Esophagus (tissue), 2 donors: Measurements from ENCODE around the gene SYNJ1. TPM values are rescaled to one million over a fixed set of nuclear protein-coding genes. Genes with fewer than 3 reads are reported as not detected.
A peak's percentile ranks its signal among the peaks of the same experiment; 100 is the strongest.
"Not testable (repeated sequence)": the region's sequence is repeated elsewhere in the genome, so short reads cannot be mapped to it uniquely, and the experiment has no call there.

Experiments used
- H3K27ac ChIP-seq, 2 donors: one replicate each; pipeline ENCODE4 v1.5.1; 2013; ENCODE audit warnings: low read depth in 2 of 2, mild to moderate bottlenecking in 2 of 2, inconsistent platforms in 1 of 2, low read length in 1 of 2, moderate library complexity in 1 of 2
- H3K27me3 ChIP-seq, 2 donors: one replicate each; pipeline ENCODE4 v1.6.1; 2013; ENCODE audit warnings: low read length in 2 of 2, control low read depth in 1 of 2, mild to moderate bottlenecking in 1 of 2; ENCODE audit not compliant: insufficient read depth in 2 of 2, control insufficient read depth in 1 of 2
- H3K36me3 ChIP-seq, 2 donors: one replicate each; pipeline ENCODE4 v1.6.1; 2013; ENCODE audit warnings: low read length in 1 of 2; ENCODE audit not compliant: control insufficient read depth in 2 of 2, insufficient read depth in 2 of 2
- H3K4me1 ChIP-seq, 2 donors: one replicate each; pipeline ENCODE4 v1.6.1; 2013; ENCODE audit warnings: low read length in 1 of 2; ENCODE audit not compliant: control insufficient read depth in 2 of 2, insufficient read depth in 2 of 2
- H3K4me3 ChIP-seq, 2 donors: one replicate each; pipeline ENCODE4 v1.5.1; 2013; ENCODE audit warnings: low read length in 2 of 2, mild to moderate bottlenecking in 2 of 2, low read depth in 1 of 2, moderate library complexity in 1 of 2
- H3K9me3 ChIP-seq, 2 donors: one replicate each; pipeline ENCODE4 v1.6.1; 2013; ENCODE audit warnings: mild to moderate bottlenecking in 2 of 2, low read depth in 1 of 2, low read length in 1 of 2, moderate library complexity in 1 of 2; ENCODE audit not compliant: control insufficient read depth in 2 of 2, insufficient read depth in 1 of 2
- WGBS, 2 donors: extraction: QIAGEN DNeasy Blood & Tissue Kit; methylation state at CpG; one replicate each; pipeline ENCODE4 v1.1.7; 2013; 5-methylcytosine and 5-hydroxymethylcytosine counted together
- polyA plus RNA-seq, 2 donors: library from polyadenylated mRNA; stranded (reverse); fragments of 200-250 nt; gene quantifications; one replicate each; pipeline ENCODE4 v1.2.3, GENCODE V29; 2013
- donor health status: healthy with polysubstance abuse.
- donor health status: Bipolar disorder and iron deficiency.

The SYNJ1 gene
- polyA plus RNA-seq, 2 donors, result 2.3 to 3.8 TPM

DNA sequence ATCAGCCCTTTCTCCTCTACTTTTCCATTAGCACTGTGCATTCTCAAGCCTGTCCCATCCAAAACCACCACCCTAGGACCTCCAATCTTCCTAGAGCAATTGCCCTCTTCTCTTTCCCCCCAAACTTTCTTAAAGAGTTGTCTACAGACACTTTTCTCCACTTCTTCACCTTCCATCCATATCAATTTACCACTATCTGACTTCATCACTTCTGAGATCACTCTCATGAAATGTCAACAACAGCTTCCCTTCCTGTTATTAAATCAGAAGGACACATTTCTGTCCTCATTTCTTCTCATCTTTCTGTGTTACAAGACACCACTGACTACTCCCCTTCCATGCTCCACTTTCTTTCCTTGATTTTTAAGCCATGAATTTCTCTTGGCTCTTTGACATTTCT is 79.6 kb downstream of the SYNJ1 start:
- H3K27me3 ChIP-seq, result no peaks in the 10 kb centered on the region
- no peak overlapping the region for H3K27ac ChIP-seq
- peaks cover 0 to 3% of the 10 kb centered on the region in 2 donors for H3K36me3 ChIP-seq
- no peak overlapping the region for H3K4me3 ChIP-seq
- no peaks in the 10 kb centered on the region for H3K9me3 ChIP-seq
- no peaks in the 10 kb centered on the region for H3K4me1 ChIP-seq

DNA sequence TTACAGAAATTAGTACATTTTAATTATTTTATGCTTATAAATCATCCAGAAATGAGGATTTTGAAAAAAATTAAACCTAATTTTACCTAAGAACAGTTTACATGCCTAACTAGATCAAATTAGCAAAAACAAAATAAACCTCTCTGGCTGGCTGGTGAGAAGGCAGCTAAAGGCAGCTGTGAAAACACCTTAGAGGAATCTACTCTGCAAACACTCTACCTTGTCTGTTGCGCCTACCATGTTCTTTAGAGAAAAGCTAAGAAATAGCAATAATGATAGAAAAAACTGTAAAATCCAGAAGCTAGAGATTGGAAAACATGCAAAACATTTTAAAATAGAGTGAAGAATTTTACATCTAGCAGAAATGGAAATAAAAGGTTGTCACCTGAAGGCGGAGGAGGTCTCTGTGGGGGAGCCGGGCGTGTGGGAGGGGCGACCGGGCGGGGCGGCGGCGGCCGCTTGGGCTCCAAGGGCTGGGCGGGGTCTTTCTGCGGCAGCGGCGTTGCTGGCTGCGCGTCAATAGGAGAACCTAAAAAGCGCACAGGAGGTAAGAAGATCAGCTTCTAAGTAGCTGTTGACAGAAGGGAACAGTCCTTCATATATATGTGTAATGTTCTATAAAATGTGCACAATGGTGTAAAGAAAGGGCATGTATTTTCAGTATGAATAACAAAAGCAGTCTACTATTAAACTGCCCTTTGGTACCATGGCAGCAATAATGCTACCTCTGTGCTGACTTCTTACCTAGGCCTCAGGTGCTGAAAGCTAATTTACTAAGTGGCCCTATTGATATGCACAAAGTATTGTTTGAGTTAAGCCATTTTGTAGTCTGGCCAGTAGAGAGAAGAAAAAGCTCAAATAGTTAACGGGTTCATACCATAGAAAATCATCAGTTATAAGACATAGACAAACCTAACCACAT is 82.3 kb downstream of the SYNJ1 start:
- H3K36me3 ChIP-seq, result peaks cover 0 to 5% of the 10 kb centered on the region in 2 donors
- no peak overlapping the region for H3K4me3 ChIP-seq
- WGBS, 2 donors, result 66 to 80% methylated on average over 19 of the region's 19 CpGs
- H3K27me3 ChIP-seq, result no peaks in the 10 kb centered on the region
- H3K27ac ChIP-seq, result no peak overlapping the region
- no peaks in the 10 kb centered on the region for H3K4me1 ChIP-seq
- H3K9me3 ChIP-seq, result no peaks in the 10 kb centered on the region

DNA sequence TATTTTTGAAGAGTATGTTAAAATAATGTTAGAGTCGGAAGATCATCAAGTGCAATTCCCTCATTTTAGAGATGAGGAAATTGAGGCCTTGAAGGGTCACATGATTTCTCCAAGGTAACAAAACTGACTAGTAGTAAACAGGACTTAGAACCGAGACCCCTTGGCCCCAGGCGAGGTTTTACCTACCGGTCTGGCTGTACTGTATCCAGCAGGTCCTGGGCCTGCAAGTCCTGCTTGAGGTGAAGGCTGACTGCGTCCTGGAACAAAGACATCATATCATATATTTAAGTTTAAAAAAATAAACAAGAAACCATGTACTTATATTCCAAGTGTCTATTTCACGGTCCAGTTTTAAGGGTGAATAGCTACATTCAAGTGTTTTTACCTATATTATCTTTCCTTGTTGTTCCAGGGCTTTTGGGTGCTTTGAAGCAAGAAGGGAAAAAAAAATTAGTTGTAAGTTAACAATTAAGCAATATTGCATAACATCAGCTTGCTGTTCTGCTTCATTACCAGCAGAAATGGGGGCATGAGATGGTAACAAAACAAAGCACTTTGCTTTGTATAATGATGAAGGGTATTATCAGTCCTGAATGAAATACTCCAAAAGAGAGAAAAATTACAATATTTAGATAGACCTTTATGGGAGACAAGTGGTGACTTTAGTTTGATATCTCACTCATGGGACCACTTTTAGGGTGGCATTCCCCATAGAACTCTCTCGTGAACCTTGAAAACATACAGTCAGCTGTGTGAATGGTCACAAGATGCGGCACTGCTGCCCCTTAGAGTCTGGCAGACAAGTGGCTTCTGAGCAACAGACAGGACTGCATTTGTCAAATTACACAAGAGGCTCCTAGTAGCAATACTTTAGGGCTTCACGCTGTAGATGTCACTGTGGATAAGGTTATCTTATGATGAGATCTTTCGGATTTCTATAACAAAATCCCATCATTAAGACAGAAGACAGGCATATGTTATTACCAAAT is 85.8 kb downstream of the SYNJ1 start:
- peaks cover 3 to 10% of the 10 kb centered on the region in 2 donors for H3K36me3 ChIP-seq
- no peaks in the 10 kb centered on the region for H3K9me3 ChIP-seq
- WGBS, 2 donors, result 76 to 80% methylated on average over 10 of the region's 10 CpGs
- no peaks in the 10 kb centered on the region for H3K27me3 ChIP-seq
- H3K4me1 ChIP-seq, result no peaks in the 10 kb centered on the region
- H3K27ac ChIP-seq, result no peak overlapping the region
- H3K4me3 ChIP-seq, result no peak overlapping the region

DNA sequence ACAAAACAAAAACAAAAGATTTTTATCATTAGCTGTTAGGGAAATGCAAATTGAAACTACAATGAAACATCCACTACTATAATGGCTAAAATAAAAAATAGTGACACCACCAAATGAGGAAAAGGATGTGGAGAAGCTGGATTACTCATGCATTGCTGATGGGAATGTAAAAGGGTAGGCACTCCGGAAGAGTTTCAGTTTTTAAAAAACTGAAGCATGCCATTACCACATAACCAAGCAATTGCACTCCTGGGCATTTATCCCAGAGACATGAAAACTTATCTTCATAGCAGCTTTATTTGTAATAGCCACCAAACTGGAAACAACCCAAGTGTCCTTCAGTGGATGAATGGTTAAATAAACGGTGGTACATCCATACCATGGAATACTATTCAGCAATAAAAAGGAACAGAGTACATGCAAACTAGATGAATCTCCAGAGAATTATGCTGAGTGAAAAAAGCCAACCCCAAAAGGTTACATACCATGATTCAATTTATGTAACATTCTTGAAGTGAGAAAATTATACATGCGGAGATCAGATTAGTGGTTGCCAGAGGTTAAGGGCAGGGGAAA is 101.1 kb downstream of the SYNJ1 start:
- peaks cover 0 to 2% of the 10 kb centered on the region in 2 donors for H3K36me3 ChIP-seq
- no peaks in the 10 kb centered on the region for H3K4me1 ChIP-seq
- H3K9me3 ChIP-seq, result no peaks in the 10 kb centered on the region
- WGBS, 2 donors, result 93% methylated on average over 3 of the region's 3 CpGs
- H3K27me3 ChIP-seq, result no peaks in the 10 kb centered on the region
- no peak overlapping the region for H3K4me3 ChIP-seq
- no peak overlapping the region for H3K27ac ChIP-seq

DNA sequence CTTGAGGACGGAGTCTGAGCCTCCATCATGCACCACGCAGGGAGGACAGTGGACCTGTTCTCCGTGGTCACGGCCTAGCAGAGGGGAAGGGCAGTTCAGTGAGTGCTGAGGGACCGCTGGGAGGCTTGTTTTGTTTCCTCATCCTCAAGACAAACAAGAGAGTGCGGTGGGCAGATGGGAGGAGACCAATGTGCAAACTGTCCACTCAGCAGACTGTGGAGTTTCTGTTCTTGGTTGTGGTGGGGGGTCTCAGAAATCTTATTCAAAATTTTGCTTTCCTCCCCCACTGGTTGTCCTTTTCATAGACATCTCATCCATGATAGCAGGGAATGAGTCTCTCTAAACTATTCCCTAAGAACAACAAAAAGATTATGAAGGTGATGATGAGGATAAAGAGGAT is 109.6 kb downstream of the SYNJ1 start:
- H3K27me3 ChIP-seq, H3K4me3 ChIP-seq, H3K4me1 ChIP-seq, H3K27ac ChIP-seq, H3K9me3 ChIP-seq, H3K36me3 ChIP-seq: not testable (repeated sequence)
- WGBS, 2 donors, result 65 to 77% methylated on average over 6 of the region's 6 CpGs

DNA sequence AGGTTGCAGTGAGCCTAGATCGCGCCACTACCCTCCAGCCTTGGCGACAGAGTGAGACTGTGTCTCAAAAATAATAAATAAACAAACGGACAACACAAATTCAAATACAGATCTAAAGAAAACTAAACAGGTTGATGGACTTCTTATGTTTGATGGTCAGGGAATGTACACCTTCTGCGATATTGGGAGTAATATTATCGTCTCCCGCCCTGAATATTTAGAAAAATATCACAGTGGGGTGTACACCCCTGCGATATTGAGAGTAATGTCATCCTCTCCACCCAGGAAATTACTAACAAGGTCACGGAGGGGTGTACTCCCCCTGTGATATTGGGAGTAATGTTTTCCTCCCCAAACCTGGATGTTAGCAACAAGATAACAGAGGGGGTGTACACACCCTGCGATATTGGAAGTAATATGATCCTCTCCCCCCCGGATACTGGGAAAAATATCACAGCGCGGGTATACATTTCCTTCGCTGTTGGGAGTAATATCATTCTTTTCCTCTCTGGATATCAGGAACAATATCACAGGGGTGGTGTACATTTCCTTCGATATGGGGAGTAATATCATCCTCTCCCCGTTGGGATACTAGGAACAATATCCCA is 114.3 kb downstream of the SYNJ1 start:
- H3K9me3 ChIP-seq, result no peaks in the 10 kb centered on the region
- 74 to 76% methylated on average over 16 of the region's 16 CpGs for WGBS, 2 donors
- peak overlapping the region in 1 of 2 donors; percentile 87 for H3K27ac ChIP-seq
- peaks cover 0 to 2% of the 10 kb centered on the region in 2 donors for H3K4me1 ChIP-seq
- H3K4me3 ChIP-seq, result peak overlapping the region in 1 of 2 donors; percentile 94
- no peaks in the 10 kb centered on the region for H3K27me3 ChIP-seq
- H3K36me3 ChIP-seq, result peaks cover 0 to 3% of the 10 kb centered on the region in 2 donors

DNA sequence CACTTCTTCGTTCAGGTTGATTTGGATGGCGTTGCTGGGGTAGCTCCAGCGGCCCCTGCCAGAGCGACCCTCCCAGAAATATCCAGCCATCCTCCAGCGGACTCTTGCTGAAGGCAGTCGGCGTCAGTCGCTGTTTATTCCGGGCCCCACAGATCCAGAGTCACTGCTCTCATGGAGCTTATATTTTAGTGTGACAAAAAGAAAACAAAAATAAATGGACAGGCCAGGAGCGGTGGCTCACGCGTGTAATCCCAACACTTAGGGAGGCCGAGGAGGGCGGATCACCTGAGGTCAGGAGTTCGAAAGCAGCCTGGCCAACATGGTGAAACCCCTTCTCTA is 114.8 kb downstream of the SYNJ1 start:
- 5% methylated on average over 15 of the region's 15 CpGs for WGBS, 2 donors
- Histone ChIP-seq H3K27me3 (no peaks in the 10 kb centered on the region), H3K4me3 (peak overlapping the region; percentile 94 to 98), H3K27ac (peak overlapping the region; percentile 87 to 93), H3K36me3 (peaks cover 0 to 3% of the 10 kb centered on the region in 2 donors), H3K9me3 (no peaks in the 10 kb centered on the region), H3K4me1 (peaks cover 0 to 2% of the 10 kb centered on the region in 2 donors)

DNA sequence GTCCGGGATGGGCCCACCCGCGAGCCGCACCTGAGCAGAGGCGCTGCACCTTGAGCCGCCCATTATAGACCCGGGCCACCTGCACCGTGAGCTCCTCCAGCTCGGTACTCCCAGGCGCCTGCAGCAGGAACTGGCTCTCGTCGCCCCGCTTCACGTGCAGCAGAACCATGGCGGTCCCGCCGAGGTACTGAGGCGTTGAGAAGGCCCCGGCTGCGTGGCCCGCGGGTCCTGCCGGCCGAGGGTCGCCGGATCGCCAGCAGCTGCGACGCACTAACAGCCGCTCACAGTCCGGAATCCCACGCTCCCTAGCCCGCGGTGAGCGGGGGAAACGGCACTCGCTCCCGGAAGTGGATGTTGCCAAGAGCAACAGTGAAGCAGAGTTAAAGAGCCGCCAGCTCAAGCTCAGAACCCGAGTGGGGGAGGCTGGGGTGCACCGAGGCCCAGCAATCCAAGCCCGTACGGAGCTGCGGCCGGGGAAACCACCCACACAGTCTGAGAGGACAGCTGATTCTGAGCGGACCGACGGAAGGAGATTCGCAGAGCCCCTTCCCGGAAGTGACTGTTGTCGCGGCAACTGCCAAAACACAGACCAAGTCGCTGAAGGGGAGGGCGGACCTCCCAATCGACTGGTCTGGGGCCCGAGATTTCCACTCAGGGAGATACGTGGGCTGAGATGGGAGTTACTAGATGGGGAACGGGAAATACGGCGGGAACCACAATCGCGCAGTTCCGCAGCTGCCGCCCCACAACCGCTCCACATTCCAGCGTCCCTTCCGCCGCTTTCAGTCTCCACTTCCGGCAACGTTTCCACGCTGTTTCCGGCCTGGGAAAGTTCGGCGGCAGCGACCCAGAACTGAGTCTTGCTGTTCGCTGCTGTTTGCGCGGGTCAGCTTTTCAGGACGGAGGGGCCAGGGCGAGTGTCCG is 115.5 kb downstream of the SYNJ1 start, which contains the start of gene CFAP298:
Gene CFAP298, minus strand, starts transcription at position 303 of the 924 bp plus-strand sequence. Its CDS starts 134 bp downstream, at position 169.
- no peaks in the 10 kb centered on the region for H3K9me3 ChIP-seq
- H3K4me3 ChIP-seq, result peak within 1 kb of the TSS; percentile 94 to 98
- H3K27me3 ChIP-seq, result no peaks in the 10 kb centered on the region
- WGBS, 2 donors, result 0 to 1% methylated on average over 81 of the region's 81 CpGs
- peaks cover 0 to 2% of the 10 kb centered on the region in 2 donors for H3K4me1 ChIP-seq
- peaks cover 3 to 7% of the 10 kb centered on the region in 2 donors for H3K36me3 ChIP-seq
- H3K27ac ChIP-seq, result peak within 1 kb of the TSS; percentile 87 to 93
